Mucosa of rectum (tissue), 2 donors: ENCODE data around the gene C11orf42.

Experiments used
- H3K27ac ChIP-seq, 2 donors: one replicate each; pipeline ENCODE4 v1.7.0; 2013; ENCODE audit warnings: inconsistent platforms in 2 of 2, low read depth in 2 of 2, low read length in 2 of 2
- H3K27me3 ChIP-seq, 2 donors: one replicate each; pipeline ENCODE4 v1.7.0; 2013; ENCODE audit warnings: low read length in 2 of 2; ENCODE audit not compliant: control insufficient read depth in 2 of 2, insufficient read depth in 2 of 2
- H3K36me3 ChIP-seq, 2 donors: one replicate each; pipeline ENCODE4 v1.7.0; 2013; ENCODE audit warnings: low read length in 2 of 2; ENCODE audit not compliant: control insufficient read depth in 2 of 2, insufficient read depth in 2 of 2
- H3K4me1 ChIP-seq, 2 donors: one replicate each; pipeline ENCODE4 v1.7.0; 2013; ENCODE audit warnings: low read length in 2 of 2, mild to moderate bottlenecking in 1 of 2; ENCODE audit not compliant: control insufficient read depth in 2 of 2, insufficient read depth in 2 of 2
- H3K4me3 ChIP-seq, 2 donors: one replicate each; pipeline ENCODE4 v1.7.0; 2013; ENCODE audit warnings: low read length in 2 of 2
- H3K9ac ChIP-seq, 2 donors: one replicate each; pipeline ENCODE4 v1.7.0; 2013; ENCODE audit warnings: low read length in 2 of 2, low read depth in 1 of 2, mild to moderate bottlenecking in 1 of 2
- H3K9me3 ChIP-seq, 2 donors: one replicate each; pipeline ENCODE4 v1.7.0; 2013; ENCODE audit warnings: low read length in 2 of 2; ENCODE audit not compliant: control insufficient read depth in 2 of 2
- donor health status: healthy.
- donor health status: Normal muscosa, but diverticular disease.

The C11orf42 gene

DNA sequence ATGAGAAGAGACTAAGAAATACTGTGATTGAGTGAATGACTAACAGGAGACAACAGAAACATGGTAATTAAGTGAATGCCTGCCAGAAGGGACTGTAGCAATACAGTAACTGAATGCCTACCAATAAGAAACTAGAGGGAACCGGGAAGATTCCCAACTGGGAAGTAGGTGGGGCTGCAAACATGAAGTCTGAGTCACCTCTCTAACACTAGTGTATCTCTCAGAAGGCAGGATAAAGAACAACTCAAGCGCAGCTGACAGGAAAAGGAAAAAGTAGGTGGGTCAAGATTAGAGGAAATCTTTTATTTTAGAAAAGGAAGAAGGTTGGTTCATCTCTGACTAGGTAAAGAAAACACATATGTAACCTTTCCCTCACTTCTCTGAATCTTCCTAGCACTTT lies 14.0 kb downstream of the C11orf42 start:
- H3K36me3 ChIP-seq = peaks cover 83 to 89% of the 10 kb centered on the region in 2 donors

DNA sequence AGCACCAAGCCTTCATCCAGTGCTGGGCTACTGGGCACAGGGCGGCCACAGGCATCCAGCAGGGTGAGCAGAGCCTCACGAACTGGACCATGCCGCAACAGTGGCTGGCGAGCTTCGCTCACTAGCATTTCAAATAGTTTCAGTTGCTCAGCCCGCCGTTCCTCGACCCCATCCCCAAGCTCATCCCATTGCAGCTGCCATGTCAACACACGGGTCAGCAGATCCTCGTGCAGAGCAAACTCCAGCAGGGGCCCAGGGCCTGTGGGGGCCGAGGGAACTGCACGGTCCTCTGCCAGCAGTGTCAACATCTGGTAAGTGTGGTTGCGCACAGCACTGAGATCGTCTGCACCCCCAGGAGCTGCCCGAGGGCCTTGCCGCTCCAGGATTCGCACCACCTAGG lies 18.5 kb downstream of the C11orf42 start:
- no peak overlapping the region for H3K4me3 ChIP-seq
- peaks cover 42 to 49% of the 10 kb centered on the region in 2 donors for H3K36me3 ChIP-seq
- H3K4me1 ChIP-seq = peaks cover 11 to 20% of the 10 kb centered on the region in 2 donors
- H3K27ac ChIP-seq = no peak overlapping the region
- no peaks in the 10 kb centered on the region for H3K27me3 ChIP-seq
- no peak overlapping the region for H3K9ac ChIP-seq
- H3K9me3 ChIP-seq = no peaks in the 10 kb centered on the region

More for the DNA sequence above, 14.0 kb downstream of the C11orf42 start:
- no peaks in the 10 kb centered on the region for H3K9me3 ChIP-seq
- H3K27me3 ChIP-seq = no peaks in the 10 kb centered on the region
- H3K9ac ChIP-seq = no peak overlapping the region
- peaks cover 2 to 3% of the 10 kb centered on the region in 2 donors for H3K4me1 ChIP-seq
- H3K27ac ChIP-seq = peak overlapping the region; percentile 61
- H3K4me3 ChIP-seq = no peak overlapping the region

DNA sequence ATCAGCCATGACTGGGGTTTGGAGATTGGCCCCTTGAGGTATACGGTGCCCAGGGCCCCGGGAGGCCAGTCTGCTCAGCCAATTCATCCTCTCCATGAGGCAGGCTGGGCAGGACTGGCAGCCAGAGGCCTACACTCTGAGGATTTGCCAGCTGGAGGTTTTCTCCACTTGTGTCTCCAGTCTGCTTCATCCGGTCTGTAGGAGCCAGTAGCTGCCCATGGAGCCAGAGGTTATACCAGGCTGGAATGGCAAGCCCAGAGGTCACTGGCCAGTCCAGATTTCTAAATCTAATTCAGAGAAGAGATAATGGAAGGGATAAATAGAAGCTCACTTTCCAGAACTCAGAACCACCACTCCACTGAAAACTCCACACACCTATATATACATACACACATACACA lies 19.1 kb downstream of the C11orf42 start:
- no peaks in the 10 kb centered on the region for H3K27me3 ChIP-seq
- no peaks in the 10 kb centered on the region for H3K9me3 ChIP-seq
- no peak overlapping the region for H3K27ac ChIP-seq
- no peak overlapping the region for H3K4me3 ChIP-seq
- peaks cover 11 to 22% of the 10 kb centered on the region in 2 donors for H3K4me1 ChIP-seq
- peaks cover 40 to 43% of the 10 kb centered on the region in 2 donors for H3K36me3 ChIP-seq
- no peak overlapping the region for H3K9ac ChIP-seq

DNA sequence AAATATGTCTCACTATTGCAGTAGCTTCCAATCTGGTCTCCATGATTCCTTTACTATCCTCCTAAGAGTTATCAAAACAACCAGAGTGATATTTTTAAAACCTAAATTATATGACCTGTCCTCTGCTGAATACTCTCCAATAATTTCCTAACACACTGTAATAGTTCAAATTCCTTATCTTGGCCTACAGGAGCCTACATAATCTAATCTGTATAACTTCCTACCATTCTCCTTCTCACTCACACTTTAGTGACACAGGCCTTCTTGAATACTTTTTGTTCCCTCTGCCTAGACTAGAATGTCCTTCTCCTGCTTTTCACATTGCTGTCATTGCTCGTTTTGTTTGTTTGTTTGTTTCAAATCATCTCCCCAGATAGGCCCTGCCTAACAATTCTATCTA lies 19.7 kb downstream of the C11orf42 start:
- peaks cover 8 to 24% of the 10 kb centered on the region in 2 donors for H3K4me1 ChIP-seq

DNA sequence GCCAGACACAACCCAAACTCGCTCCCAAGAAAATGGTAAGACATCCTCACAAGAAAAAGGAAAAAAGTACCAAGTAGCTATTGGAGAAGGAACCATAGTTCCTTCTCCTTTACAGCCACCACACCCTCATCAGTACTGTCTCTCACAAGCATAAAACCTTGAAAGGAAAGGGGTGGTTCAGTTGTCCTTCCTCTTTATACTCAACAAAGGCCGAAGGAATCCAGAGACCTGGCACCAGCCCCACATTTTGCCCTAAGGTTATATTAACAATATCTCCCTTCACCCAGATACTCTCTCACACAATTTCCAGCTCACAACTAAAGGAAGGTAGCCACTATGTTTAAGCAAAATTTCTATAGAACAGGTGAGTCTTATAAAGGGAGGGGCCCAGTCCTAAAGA lies 20.5 kb downstream of the C11orf42 start:
- Histone ChIP-seq H3K9ac (no peak overlapping the region), H3K27ac (peak overlapping the region; percentile 78), H3K36me3 (peaks cover 32% of the 10 kb centered on the region in 2 donors), H3K4me1 (peaks cover 14 to 31% of the 10 kb centered on the region in 2 donors), H3K27me3 (no peaks in the 10 kb centered on the region), H3K4me3 (peak overlapping the region in 1 of 2 donors; percentile 13), H3K9me3 (no peaks in the 10 kb centered on the region)

More for the DNA sequence above, 19.7 kb downstream of the C11orf42 start:
- no peaks in the 10 kb centered on the region for H3K27me3 ChIP-seq
- peak overlapping the region in 1 of 2 donors; percentile 78 for H3K27ac ChIP-seq
- H3K4me3 ChIP-seq = no peak overlapping the region
- H3K9ac ChIP-seq = no peak overlapping the region
- H3K36me3 ChIP-seq = peaks cover 37 to 38% of the 10 kb centered on the region in 2 donors
- H3K9me3 ChIP-seq = no peaks in the 10 kb centered on the region

DNA sequence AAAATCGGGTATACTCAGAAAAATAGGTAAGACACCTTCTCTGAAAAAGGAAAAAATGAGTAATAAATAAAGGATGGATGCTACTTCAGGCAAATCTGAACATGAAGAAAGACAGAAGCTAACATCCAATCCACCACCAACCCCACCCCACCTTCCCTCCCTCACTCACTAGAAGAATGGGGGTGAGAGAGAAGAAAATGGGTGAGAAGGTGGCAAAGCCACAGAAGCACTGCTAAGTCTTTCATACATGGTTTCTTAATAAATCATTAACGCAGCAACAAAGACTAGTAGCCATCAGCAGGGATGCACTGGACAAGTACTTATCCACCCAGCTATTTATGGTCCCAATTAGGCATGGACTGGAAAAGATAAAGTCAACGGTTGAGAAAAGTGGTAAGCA lies 23.2 kb downstream of the C11orf42 start:
- Histone ChIP-seq H3K4me1 (peaks cover 24 to 35% of the 10 kb centered on the region in 2 donors), H3K9me3 (no peaks in the 10 kb centered on the region), H3K27ac (peak overlapping the region; percentile 87 to 88), H3K4me3 (peak overlapping the region; percentile 58 to 77), H3K36me3 (peaks cover 10% of the 10 kb centered on the region in 2 donors), H3K9ac (peak overlapping the region in 1 of 2 donors; percentile 29), H3K27me3 (no peaks in the 10 kb centered on the region)

DNA sequence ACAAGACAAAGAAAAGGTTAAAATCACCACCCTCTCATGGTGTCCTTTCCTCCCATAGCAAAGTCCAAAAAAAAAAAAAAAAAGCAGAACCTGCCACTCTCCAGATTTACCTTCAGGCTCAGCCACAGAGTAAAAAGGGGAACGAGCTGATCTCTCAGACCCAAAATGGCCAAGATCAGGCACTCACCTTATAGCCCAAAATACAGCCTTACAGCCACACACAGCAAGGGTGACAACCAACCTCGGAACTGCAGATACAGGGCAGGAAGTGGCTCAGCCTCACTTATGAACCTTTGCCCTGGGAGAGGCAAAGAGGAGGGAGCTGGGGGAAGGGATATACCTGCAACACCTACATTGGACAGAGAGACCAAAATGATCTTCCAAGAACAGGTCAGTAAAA lies 24.6 kb downstream of the C11orf42 start:
- Histone ChIP-seq H3K27ac (peak overlapping the region; percentile 87 to 88), H3K27me3 (no peaks in the 10 kb centered on the region), H3K4me1 (peaks cover 28 to 38% of the 10 kb centered on the region in 2 donors), H3K9me3 (no peaks in the 10 kb centered on the region), H3K9ac (peak overlapping the region; percentile 66 to 73), H3K4me3 (peak overlapping the region; percentile 58 to 77), H3K36me3 (no peaks in the 10 kb centered on the region)

DNA sequence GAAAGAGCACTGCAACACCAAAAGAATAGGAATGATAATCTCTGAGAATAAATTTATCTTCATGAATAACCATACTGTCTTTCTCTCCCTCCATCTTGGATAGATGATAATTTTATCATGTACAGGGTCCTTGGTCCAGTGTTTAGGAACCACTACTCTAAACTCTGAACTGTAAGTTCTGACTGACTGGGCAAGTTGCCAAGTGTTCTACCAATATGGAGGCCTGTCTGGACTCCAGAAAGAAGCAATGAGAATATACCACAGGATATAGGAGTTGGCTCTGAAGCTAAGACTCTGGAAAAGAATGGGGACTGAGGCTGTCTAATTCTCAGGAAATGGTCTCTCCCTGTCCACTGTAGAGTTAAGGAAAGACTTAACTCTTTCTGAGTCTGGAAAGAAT lies 27.5 kb downstream of the C11orf42 start:
- no peaks in the 10 kb centered on the region for H3K27me3 ChIP-seq
- no peaks in the 10 kb centered on the region for H3K9me3 ChIP-seq
- no peak overlapping the region for H3K9ac ChIP-seq
- peaks cover 20 to 28% of the 10 kb centered on the region in 2 donors for H3K4me1 ChIP-seq
- H3K4me3 ChIP-seq = peak overlapping the region in 1 of 2 donors; percentile 95
- H3K27ac ChIP-seq = no peak overlapping the region
- H3K36me3 ChIP-seq = no peaks in the 10 kb centered on the region

DNA sequence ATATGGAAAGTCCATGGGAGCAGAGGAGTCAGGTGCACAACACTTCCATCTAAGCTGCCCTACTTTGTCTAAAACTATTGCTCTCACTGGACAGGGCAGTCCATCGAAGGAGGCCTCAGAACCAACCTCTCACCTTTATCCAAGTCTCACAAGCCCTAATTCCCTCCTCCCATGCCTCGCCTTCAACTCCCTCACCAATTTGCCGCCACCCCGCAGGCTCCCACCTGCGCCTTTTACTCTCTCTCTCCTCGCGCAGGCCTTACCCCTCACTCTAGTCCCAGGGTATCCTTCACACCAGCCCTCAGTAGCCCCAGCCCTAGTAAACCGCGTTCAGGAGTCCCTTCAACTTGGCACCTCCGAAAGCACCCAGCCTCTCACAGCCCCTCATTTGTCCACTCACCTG lies 28.6 kb downstream of the C11orf42 start:
- peak overlapping the region; percentile 95 to 99 for H3K4me3 ChIP-seq
- H3K27ac ChIP-seq = peak overlapping the region; percentile 93
- no peaks in the 10 kb centered on the region for H3K27me3 ChIP-seq
- H3K36me3 ChIP-seq = no peaks in the 10 kb centered on the region
- no peaks in the 10 kb centered on the region for H3K9me3 ChIP-seq
- peaks cover 20% of the 10 kb centered on the region in 2 donors for H3K4me1 ChIP-seq
- H3K9ac ChIP-seq = peak overlapping the region; percentile 96

DNA sequence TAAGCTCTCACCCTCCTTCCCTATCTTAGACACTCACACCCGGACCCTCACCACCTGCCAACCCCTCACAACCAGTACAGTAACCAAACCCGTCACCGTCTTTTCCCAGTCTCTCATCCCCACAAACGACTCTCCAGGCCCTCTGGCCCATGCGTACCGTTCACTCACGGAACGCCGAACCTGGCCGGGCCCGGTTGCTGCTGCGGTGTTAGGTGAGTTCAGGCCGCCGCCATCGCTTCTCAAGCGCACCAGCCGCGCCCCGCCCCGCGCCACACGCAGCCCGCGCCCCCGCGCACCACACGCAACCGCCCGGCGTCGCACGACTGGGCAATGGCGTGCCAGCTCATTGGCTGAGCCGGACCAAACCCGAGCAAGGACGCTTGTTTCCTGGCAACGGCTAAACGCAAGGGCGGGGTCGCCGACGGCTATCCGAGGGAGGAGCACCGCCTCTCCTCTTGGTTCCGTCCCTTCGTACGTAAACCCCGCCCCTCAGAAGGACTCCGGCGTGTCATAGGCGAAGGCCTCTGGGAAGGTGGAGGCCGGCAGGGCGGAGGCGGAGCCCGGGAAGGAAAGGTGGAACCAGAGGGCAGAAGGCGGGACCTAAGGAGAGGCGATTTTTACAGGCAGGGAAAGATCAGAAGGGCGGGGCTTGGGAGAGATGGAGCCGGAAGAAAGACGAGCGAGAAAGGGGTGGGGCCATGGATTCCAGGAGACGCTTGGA lies 29.2 kb downstream of the C11orf42 start, which contains the start of gene FHIP1B:
FHIP1B (minus strand) TSS at position 250 of the 721 bp plus-strand sequence. CDS start 10,120 bp downstream, outside the sequence.
- H3K27ac ChIP-seq = peak within 1 kb of the TSS; percentile 93 to 96
- H3K9ac ChIP-seq = peak within 1 kb of the TSS; percentile 96
- H3K36me3 ChIP-seq = no peaks in the 10 kb centered on the region
- H3K27me3 ChIP-seq = no peaks in the 10 kb centered on the region
- peak within 1 kb of the TSS; percentile 95 to 99 for H3K4me3 ChIP-seq
- H3K4me1 ChIP-seq = peaks cover 18 to 20% of the 10 kb centered on the region in 2 donors
- H3K9me3 ChIP-seq = no peaks in the 10 kb centered on the region
